ENCODE measurements around the gene G6PC3.
"Not testable (repeated sequence)": the region's sequence is repeated elsewhere in the genome, so short reads cannot be mapped to it uniquely, and the experiment has no call there.

G6PC3 gene

DNA sequence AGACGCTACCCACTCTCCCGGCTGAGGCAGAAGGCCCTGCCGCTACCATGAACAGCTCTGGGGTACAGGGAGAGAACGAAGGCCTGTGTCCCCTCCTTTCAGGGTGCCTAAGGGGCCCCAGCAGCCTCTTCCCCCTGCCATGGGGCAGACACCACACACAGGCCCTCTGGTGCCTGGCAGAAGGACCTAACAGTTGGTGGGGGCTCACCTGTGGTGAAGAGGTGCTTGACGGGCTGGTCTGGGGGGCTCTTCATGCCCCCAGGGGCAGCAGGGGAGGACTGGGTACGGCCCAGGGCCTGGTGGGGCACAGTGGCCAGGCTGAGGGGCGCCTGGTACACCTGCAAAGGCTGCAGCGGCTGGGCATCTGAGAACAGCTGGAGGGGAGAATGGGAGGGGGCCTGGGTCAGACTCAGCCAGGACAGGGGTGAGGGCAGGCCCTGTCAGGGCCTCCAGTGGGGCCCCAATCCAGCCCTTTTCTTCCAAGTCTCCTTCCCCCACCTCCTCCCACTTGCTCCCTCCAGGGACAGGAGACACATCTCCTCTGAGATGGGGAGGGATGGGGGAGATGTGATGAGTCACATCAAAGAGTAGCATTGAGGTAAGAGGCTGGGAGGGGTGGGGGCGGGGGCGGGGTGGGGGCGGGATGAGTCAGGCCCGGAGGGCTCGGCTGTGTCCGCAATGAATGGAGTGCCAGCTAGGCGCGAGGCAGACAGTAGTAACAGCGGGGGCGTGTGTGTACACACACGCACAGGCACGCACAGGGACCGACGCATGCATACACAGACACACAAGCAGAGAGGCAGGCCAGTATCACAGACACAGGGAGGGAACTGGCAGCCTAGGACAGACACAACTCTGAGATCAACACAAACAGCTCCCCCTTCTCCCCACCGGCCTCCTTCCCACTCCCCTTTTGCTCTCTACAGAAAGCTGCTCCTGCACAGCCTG, 16.1 kb downstream of the G6PC3 start:
- peak; percentile 26 to 67 for DNase-seq (ENCODE audit: low spot score in 2 of 2)
- Mint-ChIP-seq H3K9me3 (no peaks in the 10 kb centered on the region), H3K36me3 (peaks cover 48% of the 10 kb centered on the region), H3K27ac (peak overlapping the region; percentile 92), H3K4me1 (peaks cover 40% of the 10 kb centered on the region), H3K4me3 (peak overlapping the region; percentile 34)
- peak; percentile 95 for ATAC-seq

DNA sequence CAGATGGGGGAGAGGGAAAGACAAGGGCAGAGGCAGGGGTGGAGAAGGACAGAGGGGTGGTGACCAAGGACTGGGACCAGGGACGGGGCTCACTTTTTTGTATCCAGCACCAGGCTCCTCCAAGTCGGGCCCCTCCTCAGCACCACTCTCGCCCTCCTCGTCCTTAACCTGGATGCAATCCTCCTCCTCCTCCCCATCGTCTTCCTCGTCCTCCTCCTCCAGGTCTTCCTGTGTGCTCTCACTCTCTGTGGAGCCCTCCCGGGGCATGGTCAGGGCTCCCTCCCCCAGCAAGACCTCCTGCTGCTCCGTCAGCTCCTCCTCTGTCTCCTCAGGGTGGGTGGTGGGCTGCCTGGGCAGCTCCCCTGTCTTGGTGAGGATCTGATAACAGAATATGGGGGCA, 16.8 kb downstream of the G6PC3 start:
- peaks cover 48% of the 10 kb centered on the region for H3K36me3 Mint-ChIP-seq
- peak overlapping the region; percentile 34 for H3K4me3 Mint-ChIP-seq
- H3K27ac Mint-ChIP-seq = peak overlapping the region; percentile 92
- ATAC-seq = no peak
- H3K4me1 Mint-ChIP-seq = peaks cover 37% of the 10 kb centered on the region
- DNase-seq (ENCODE audit: low spot score in 2 of 2) = no peak
- no peaks in the 10 kb centered on the region for H3K9me3 Mint-ChIP-seq

DNA sequence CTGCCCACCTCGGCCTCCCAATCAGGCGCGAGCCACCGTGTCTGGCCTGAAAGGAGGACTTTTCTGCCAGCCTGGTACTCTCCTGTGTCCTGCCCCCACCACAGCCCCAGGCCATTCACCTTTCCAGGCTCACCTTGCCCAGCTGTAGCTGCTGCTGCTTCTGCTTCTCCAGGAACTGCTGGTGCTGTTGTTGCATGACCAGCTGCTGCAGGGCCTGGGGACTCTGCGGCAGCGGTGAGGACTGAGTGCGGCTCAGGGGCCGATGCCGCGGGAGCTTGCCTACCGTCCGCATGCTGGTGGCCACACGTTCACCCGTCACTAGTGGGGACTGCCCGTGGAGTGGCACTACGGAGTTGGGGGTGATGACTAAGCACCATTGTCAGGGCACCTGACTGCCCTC, 17.7 kb downstream of the G6PC3 start:
- Mint-ChIP-seq H3K27ac (peak overlapping the region; percentile 69), H3K9me3 (no peaks in the 10 kb centered on the region), H3K4me1 (peaks cover 30% of the 10 kb centered on the region), H3K36me3 (peaks cover 43% of the 10 kb centered on the region), H3K4me3 (no peak overlapping the region)
- no peak for ATAC-seq
- DNase-seq (ENCODE audit: low spot score in 2 of 2) = no peak

DNA sequence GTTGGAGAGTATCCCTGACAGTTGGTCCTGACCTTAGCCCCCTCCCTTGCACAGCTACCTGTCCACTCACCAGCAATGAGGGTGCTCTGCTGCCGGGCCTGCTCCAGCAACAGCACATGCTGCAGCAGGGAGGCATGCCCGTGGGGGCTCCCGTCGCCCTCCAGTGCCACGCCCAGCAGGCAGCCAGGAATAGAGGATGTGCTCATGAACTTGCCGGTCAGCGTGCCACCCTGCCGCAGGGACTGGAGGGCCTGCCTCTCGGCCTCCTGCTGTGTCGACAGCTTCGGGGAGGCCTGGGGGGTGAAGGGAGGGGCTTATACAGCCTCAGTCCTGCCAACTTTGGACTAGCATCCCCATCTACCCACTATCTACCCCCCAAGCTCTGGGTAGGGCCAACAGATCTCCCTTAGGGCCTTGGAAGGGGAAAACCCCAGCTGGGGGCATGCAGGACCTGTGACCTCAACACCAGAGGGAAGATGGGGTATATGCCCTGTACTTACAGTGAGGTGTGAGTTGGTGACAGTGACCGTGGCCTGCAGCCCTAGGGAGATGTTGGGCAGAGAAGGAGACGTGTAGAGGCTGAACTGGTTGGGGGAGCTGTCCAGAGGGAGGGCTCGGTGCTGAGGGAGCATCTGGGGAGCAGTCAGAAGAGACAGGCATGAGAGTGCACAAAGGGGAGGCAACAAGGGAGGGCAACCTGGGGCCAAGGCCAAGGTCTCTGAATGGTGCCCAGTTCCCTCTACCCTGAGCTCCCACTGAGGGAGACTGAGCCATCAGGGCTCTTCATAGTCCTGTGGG, 20.9 kb downstream of the G6PC3 start:
- Mint-ChIP-seq H3K4me3 (no peak overlapping the region), H3K27ac (peak overlapping the region; percentile 46), H3K36me3 (peaks cover 37% of the 10 kb centered on the region), H3K9me3 (no peaks in the 10 kb centered on the region), H3K4me1 (peaks cover 36% of the 10 kb centered on the region)
- ATAC-seq (no peak), DNase-seq (ENCODE audit: low spot score in 2 of 2) (no peak)

DNA sequence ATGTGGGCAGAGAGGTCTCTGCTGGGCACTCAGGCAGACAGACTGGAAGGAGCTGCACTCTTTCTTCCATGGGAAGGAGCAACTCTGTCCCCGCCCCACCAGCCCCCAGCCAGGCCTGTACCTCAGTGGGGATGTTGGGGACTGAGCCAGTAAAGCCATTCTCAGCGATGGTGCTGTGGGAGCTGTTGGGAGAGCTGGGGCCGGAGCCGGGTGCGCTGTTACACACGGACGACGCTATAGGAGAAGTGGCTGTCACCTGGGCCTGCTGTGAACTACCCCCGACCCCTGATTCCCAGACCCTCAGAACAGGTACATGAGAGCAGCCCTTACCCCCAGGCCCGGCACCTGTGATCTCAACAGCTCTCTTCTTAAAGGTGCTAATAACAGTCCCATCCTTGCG, 21.5 kb downstream of the G6PC3 start:
- Mint-ChIP-seq H3K4me1 (peaks cover 29% of the 10 kb centered on the region), H3K27ac (peak overlapping the region; percentile 46), H3K4me3 (no peak overlapping the region), H3K36me3 (peaks cover 32% of the 10 kb centered on the region), H3K9me3 (no peaks in the 10 kb centered on the region)
- ATAC-seq (no peak), DNase-seq (ENCODE audit: low spot score in 2 of 2) (no peak)

DNA sequence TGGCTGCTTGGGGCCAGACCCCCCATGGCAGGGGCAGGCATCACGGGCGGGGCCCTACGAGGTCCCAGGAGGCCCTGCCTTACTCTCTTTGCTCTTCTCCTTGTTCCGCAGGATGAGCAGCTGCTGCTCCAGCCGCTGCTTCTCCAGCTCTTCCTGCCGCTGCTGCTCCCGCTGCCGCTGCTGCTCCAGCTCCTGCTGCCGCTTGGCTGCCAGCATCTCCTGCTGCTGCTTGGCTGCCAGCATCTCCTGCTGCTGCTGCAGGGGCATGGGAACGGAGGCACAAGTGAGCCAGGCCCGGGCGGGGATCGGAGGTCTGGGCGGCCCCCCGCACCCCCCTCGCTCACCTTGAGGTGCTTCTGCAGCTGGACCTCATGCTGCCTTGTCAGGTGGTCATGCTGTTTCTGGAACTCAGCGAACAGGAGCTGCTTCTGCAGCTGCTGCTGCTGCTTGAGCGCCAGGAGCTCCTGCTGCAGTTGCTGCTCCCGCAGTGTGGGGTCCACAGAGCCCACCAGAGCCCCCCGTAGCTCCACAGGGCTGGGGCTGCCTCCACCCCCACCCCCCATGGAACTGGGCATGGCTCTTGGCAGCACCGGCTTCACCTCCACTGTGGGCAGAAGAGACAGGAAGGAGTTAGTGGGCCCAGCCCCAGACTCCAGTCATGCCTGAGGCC, 22.8 kb downstream of the G6PC3 start:
- Mint-ChIP-seq H3K4me1 (peaks cover 17% of the 10 kb centered on the region), H3K27ac (no peak overlapping the region), H3K36me3 (peaks cover 20% of the 10 kb centered on the region), H3K9me3 (no peaks in the 10 kb centered on the region), H3K4me3 (no peak overlapping the region)
- no peak for DNase-seq (ENCODE audit: low spot score in 2 of 2)
- no peak for ATAC-seq

DNA sequence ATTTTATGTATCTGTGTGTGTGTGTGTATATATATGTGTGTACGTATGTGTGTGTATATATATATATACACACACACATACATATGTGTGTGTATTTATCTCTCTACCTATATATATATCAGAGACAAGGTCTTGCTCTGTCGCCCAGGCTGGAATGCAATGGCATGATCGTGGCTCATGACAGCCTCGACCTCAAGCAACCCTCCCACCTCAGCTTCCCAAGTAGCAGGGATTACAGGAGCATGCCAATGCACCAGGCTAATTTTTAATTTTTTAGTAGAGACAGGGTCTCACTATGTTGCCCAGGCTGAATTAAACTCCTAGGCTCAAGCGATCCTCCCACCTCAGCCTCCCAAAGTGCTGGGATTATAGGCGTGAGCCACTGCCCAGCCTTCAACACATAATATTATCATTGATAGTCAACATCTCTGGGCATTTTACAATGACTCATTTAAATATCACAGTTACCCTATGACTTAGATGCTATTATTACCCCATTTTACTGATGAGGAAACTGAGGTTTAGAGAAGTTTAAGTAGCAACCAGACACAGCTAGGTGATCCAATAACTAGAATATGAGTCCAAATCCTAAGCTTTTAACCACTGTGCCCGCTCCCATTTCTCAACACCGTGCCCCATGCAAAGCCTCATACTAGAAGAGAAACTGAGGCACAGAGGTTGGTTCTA, 24.3 kb downstream of the G6PC3 start:
- Mint-ChIP-seq H3K4me3 (no peak overlapping the region), H3K4me1 (peaks cover 10% of the 10 kb centered on the region), H3K27ac (peak overlapping the region; percentile 50)

DNA sequence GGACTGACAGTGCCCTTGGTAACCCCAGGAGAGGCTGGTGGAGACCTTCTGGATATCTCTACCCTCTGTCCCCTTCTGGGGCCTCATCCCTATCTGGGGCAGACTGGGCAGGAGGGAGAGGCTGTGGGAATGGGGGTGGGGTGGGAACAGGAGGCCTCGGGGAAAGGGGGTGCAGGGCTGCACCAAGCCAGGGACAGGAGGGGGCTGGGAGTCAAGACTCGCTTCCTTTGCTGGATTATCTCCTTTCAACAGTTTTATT, 24.8 kb downstream of the G6PC3 start:
- DNase-seq (ENCODE audit: low spot score in 2 of 2) = no peak

More for the DNA sequence above, 24.3 kb downstream of the G6PC3 start:
- Mint-ChIP-seq H3K36me3 (peaks cover 14% of the 10 kb centered on the region), H3K9me3 (no peaks in the 10 kb centered on the region)
- ATAC-seq (no peak), DNase-seq (ENCODE audit: low spot score in 2 of 2) (no peak)

DNA sequence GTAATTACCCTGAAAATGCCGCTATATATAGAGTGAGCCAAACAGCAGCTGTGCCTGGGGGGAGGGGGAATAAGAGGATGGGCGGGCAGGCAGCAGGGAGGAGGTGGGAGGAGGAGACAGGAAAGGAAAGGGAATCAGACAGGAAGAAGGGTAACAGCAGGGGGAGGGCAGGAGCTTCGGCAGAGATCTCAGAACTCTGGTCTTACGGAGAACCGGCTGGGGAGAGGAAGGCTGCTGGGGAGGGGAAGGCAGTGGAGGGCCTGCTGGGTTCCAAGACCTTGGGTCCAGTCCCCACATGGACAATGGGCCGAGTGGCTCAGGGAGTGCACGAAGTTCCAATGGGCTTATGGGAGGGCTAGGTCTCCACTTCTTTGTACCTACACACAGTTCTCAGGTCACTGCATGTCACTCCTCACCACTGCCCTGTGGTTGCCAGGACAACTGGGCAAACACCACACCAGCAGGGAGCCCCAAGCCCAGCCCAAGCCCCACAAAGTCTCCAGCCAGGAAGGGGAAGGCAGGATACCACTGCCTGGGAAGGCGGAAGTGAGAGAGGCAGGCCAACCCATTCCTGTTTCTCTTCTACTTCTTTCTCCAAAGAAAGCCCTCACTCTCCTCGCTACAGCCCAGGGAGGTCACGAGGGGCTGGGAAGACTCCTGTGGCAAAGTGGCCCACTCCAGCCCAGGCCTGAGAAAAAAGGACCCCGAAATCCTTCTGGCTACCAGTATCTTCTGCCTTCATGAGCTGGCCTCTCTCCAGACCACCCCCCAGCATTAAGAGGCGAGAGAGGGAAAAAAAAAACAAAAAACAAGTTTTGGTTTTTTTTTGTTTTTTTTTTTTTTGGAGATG, 25.3 kb downstream of the G6PC3 start:
- Mint-ChIP-seq H3K4me3 (no peak overlapping the region), H3K27ac (peak overlapping the region; percentile 50), H3K9me3 (no peaks in the 10 kb centered on the region), H3K36me3 (peaks cover 14% of the 10 kb centered on the region), H3K4me1 (peaks cover 10% of the 10 kb centered on the region)
- DNase-seq (ENCODE audit: low spot score in 2 of 2) (no peak), ATAC-seq (peak; percentile 4)

More for the DNA sequence above, 24.8 kb downstream of the G6PC3 start:
- H3K36me3 Mint-ChIP-seq = peaks cover 14% of the 10 kb centered on the region
- peaks cover 10% of the 10 kb centered on the region for H3K4me1 Mint-ChIP-seq
- ATAC-seq = no peak
- no peak overlapping the region for H3K4me3 Mint-ChIP-seq
- H3K27ac Mint-ChIP-seq = peak overlapping the region; percentile 50
- no peaks in the 10 kb centered on the region for H3K9me3 Mint-ChIP-seq

DNA sequence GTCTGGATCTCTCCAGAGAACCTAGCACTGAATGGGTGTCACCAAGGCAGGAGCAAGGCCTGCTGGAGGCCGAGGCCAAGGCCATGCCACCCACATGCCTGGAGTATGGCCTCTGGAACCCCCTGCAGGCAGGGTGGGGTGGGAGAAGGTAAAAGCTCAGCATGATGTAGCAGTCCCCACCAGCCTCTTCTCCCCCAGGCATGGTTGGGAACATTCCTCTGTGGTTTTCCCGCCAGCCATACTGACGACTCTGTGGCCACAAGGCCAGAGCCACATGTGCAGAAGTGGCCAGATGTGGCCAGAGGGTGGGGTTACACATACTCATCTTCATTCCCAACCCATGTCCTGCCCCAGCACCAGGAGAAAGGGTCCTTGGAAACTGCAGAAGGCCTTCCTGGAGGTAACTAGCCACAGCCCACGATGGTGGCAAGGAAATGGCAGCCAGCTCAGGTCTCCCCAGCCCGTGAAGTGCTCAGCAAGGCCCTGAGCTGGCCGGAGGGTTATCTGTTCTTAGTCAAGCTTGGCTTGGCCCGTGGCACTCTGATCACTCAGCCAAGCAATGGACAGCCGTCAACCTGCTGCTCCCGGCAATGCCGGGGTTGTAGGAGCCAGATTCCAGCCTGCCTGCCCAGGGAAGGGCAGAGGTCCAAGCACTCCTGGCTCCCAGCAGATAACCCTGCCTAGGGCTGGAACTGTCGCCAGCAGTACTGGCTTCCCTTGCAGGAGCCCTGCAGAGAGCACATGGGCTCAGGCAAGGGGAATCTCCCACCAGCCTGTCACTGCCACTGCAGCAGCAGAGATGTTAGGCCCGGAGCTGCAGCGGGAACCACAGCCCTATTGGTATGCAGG, 26.8 kb downstream of the G6PC3 start:
- Mint-ChIP-seq H3K36me3 (peaks cover 8% of the 10 kb centered on the region), H3K4me3 (no peak overlapping the region), H3K27ac (no peak overlapping the region), H3K9me3 (no peaks in the 10 kb centered on the region), H3K4me1 (peaks cover 10% of the 10 kb centered on the region)
- ATAC-seq = no peak
- no peak for DNase-seq (ENCODE audit: low spot score in 2 of 2)

DNA sequence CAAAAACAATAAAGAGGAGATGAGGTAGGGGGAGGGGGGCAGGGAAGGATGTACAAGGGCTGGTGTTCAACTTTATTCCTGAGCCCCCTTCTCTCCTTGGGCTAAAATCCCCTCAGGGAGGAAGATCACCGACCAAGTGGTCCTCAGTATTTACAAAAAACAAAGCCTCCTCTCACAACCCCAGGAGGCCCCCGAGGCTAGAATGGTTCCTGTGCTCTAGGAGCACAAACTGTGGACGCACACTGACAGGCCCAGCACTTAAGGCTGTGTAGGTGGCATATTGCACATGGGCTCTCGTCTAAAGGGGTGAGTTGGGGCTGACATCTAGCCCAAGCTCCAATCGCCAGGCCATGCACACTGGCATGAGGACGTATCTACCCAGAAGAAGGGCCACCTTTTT, 31.3 kb downstream of the G6PC3 start:
- DNase-seq (ENCODE audit: low spot score in 2 of 2); H3K27ac Mint-ChIP-seq; ATAC-seq; H3K4me1 Mint-ChIP-seq; H3K9me3 Mint-ChIP-seq; H3K4me3 Mint-ChIP-seq: not testable (repeated sequence)
- peaks cover 14% of the 10 kb centered on the region for H3K36me3 Mint-ChIP-seq

DNA sequence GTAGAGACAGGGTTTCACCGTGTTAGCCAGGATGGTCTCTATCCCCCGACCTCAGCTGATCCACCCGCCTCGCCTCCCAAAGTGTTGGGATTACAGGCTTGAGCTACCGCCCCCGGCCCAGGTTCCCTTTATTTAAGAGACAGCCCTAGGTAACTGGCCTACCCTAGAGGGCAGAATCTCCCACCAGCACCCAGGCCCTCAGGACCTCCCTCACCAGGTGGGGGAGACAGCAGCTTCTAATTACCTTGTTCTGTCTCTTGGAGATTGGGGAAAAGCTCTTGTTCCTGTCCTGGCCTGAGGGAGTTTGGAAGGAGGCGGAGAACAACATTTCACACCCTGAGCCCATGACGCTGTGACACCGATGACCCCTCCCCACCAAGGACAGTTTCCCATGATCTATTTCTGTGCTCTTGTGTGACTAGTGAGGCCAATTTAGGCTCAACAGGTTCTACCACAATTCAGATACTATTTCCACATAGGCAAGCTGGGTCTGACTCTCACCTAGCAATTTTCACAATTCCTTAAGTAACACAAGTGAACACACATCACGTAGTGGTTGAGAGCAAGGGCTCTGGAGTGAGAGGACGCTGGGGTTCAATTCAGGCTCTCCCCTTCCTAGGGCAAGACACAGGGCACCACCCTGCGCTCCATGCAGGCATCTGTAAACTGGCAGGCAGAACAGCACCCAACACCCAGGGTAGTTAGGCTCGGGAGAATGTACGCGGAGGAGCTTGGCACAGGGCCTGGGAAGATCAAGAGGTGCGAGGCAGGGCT, 32.5 kb downstream of the G6PC3 start:
- no peak overlapping the region for H3K4me3 Mint-ChIP-seq
- no peak overlapping the region for H3K27ac Mint-ChIP-seq
- no peaks in the 10 kb centered on the region for H3K9me3 Mint-ChIP-seq
- peaks cover 12% of the 10 kb centered on the region for H3K4me1 Mint-ChIP-seq
- DNase-seq (ENCODE audit: low spot score in 2 of 2) (no peak), ATAC-seq (no peak)
- peaks cover 14% of the 10 kb centered on the region for H3K36me3 Mint-ChIP-seq

DNA sequence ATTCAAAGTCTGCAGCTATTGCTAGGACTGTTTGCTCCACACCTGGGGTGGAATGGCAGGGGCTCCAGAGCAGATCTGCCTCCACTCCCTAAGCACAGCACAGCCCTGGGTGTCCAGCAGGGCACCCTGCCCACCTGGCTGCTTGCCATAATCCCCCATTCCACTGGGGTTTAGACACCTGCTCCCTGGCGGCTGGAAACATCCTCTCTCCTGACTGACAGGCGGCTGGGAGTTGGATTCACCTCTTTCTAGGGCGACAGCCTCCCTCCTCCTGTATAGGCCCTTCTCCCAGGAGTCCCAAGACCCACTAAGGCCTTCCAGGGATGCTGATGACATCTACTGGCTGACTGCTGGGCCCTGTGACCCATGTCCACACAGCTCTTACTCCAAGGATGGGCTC, 34.9 kb downstream of the G6PC3 start:
- ATAC-seq = no peak
- H3K9me3 Mint-ChIP-seq = no peaks in the 10 kb centered on the region
- peaks cover 19% of the 10 kb centered on the region for H3K36me3 Mint-ChIP-seq
- H3K4me1 Mint-ChIP-seq = peaks cover 12% of the 10 kb centered on the region
- no peak overlapping the region for H3K27ac Mint-ChIP-seq
- DNase-seq (ENCODE audit: low spot score in 2 of 2) = no peak
- H3K4me3 Mint-ChIP-seq = no peak overlapping the region

Measured in stimulated activated effector memory CD8-positive, alpha-beta T cell treated with anti-CD3 and anti-CD28 coated beads, Interleukin-12 subunit alpha, Interleukin-12 subunit beta, amount 100 ng/mL, for 72 hours (primary cell).